Liver (tissue), 9 donors: ENCODE measurements around the gene PLXNB2. TPM values are rescaled to one million over a fixed set of nuclear protein-coding genes. Genes with fewer than 3 reads are reported as not detected.

Experiments used
- DNase-seq: peaks from one replicate; pipeline ENCODE4 v3.0.0-alpha.2; 2017; ENCODE audit warnings: low spot score
- H3K27ac ChIP-seq, 2 donors: one replicate each; pipeline ENCODE4 v1.7.0; 2013; ENCODE audit warnings: inconsistent platforms in 2 of 2, low read length in 2 of 2, control low read depth in 1 of 2, low read depth in 1 of 2, mild to moderate bottlenecking in 1 of 2
- H3K27me3 ChIP-seq, 4 donors: one replicate each; pipeline versions ENCODE4 v1.6.1 to v1.7.0; 2013; ENCODE audit warnings: low read length in 3 of 4, inconsistent platforms in 1 of 4, mild to moderate bottlenecking in 1 of 4, moderate library complexity in 1 of 4; ENCODE audit not compliant: control insufficient read depth in 4 of 4, insufficient read depth in 4 of 4
- H3K36me3 ChIP-seq, 4 donors: one replicate each; pipeline versions ENCODE4 v1.6.1 to v1.7.0; 2013; ENCODE audit warnings: low read length in 3 of 4, mild to moderate bottlenecking in 3 of 4, low read depth in 1 of 4, moderate library complexity in 1 of 4; ENCODE audit not compliant: control insufficient read depth in 4 of 4, insufficient read depth in 3 of 4
- H3K4me1 ChIP-seq, 4 donors: one replicate each; pipeline versions ENCODE4 v1.6.1 to v1.7.0; 2013; ENCODE audit warnings: low read length in 3 of 4, mild to moderate bottlenecking in 3 of 4, moderate library complexity in 1 of 4; ENCODE audit not compliant: control insufficient read depth in 4 of 4, insufficient read depth in 4 of 4
- H3K4me3 ChIP-seq, 3 donors: one replicate each; pipeline versions ENCODE4 v1.6.1 to v1.7.0; 2013; ENCODE audit warnings: low read length in 3 of 3, control low read depth in 1 of 3, low read depth in 1 of 3, mild to moderate bottlenecking in 1 of 3
- H3K9ac ChIP-seq, 2 donors: one replicate each; pipeline ENCODE4 v1.7.0; 2013; ENCODE audit warnings: low read length in 2 of 2, mild to moderate bottlenecking in 2 of 2, moderate library complexity in 2 of 2, control low read depth in 1 of 2, low read depth in 1 of 2
- H3K9me3 ChIP-seq, 4 donors: one replicate each; pipeline versions ENCODE4 v1.6.1 to v1.7.0; 2013; ENCODE audit warnings: low read length in 3 of 4; ENCODE audit not compliant: control insufficient read depth in 4 of 4
- EGR1 ChIP-seq, 2 donors: IDR thresholded peaks; 2 replicates each; pipeline ENCODE4 v1.6.1; 2016 to 2018; ENCODE audit warnings: antibody characterized with exemption in 2 of 2, low read depth in 2 of 2
- FOXA1 ChIP-seq: IDR thresholded peaks from 2 replicates; pipeline ENCODE4 v1.6.1; 2016; ENCODE audit warnings: antibody characterized with exemption
- FOXA2 ChIP-seq: IDR thresholded peaks from 2 replicates; pipeline ENCODE4 v1.6.1; 2016; ENCODE audit warnings: antibody characterized with exemption
- GABPA ChIP-seq, 2 donors: IDR thresholded peaks in 1 of 2; conservative IDR thresholded peaks in 1 of 2; 2 replicates each; pipeline ENCODE4 v1.6.1; 2016; ENCODE audit warnings: antibody characterized with exemption in 2 of 2, mild to moderate bottlenecking in 1 of 2, moderate library complexity in 1 of 2
- HNF4A ChIP-seq, 2 donors: conservative IDR thresholded peaks; 2 replicates each; pipeline ENCODE4 v1.6.1; 2016; ENCODE audit warnings: antibody characterized with exemption in 2 of 2, mild to moderate bottlenecking in 2 of 2
- HNF4G ChIP-seq: IDR thresholded peaks from 2 replicates; pipeline ENCODE4 v1.6.1; 2016; ENCODE audit warnings: antibody characterized with exemption
- JUND ChIP-seq, 2 donors: IDR thresholded peaks; 2 replicates each; pipeline ENCODE4 v1.6.1; 2016; ENCODE audit warnings: antibody characterized with exemption in 2 of 2
- NR2F2 ChIP-seq: IDR thresholded peaks from 2 replicates; pipeline ENCODE4 v1.6.1; 2016; ENCODE audit warnings: antibody characterized with exemption
- RAD21 ChIP-seq, 2 donors: IDR thresholded peaks; 2 replicates each; pipeline ENCODE4 v1.6.1; 2016; ENCODE audit warnings: antibody characterized with exemption in 2 of 2, mild to moderate bottlenecking in 2 of 2
- RXRA ChIP-seq, 2 donors: IDR thresholded peaks; 2 replicates each; pipeline ENCODE4 v1.6.1; 2017 to 2018; ENCODE audit warnings: antibody characterized with exemption in 2 of 2, mild to moderate bottlenecking in 1 of 2
- SP1 ChIP-seq: IDR thresholded peaks from 2 replicates; pipeline ENCODE4 v1.6.1; 2018; ENCODE audit warnings: antibody characterized with exemption, mild to moderate bottlenecking
- TAF1 ChIP-seq: conservative IDR thresholded peaks from 2 replicates; pipeline ENCODE4 v1.6.1; 2016; ENCODE audit warnings: antibody characterized with exemption, mild to moderate bottlenecking
- YY1 ChIP-seq: IDR thresholded peaks from 2 replicates; pipeline ENCODE4 v1.6.1; 2016; ENCODE audit warnings: antibody characterized with exemption, mild to moderate bottlenecking
- WGBS: extraction: QIAGEN DNeasy Blood & Tissue Kit; methylation state at CpG from one replicate; pipeline ENCODE4 v1.1.7; 2013; 5-methylcytosine and 5-hydroxymethylcytosine counted together
- polyA plus RNA-seq, 2 donors: library from polyadenylated mRNA; stranded (reverse) in 1 of 2; unstranded in 1 of 2; fragments of 200-250 nt in 1 of 2; fragments of >200 nt in 1 of 2; fragmentation: Nextera tagmentation in 1 of 2; extraction: Ambion mirVana in 1 of 2; gene quantifications; one replicate each; pipeline versions ENCODE4 v1.2.1 to v1.2.3, GENCODE V29; 2013 to 2015
- total RNA-seq, 2 donors: library from RNA; depleted of rRNA; stranded (reverse); fragments of >200 nt; gene quantifications; one replicate each; pipeline ENCODE4 v1.2.3, GENCODE V29; 2014
- TF ChIP-seq, protein P1 (sequence below): IDR thresholded peaks from 2 replicates; pipeline ENCODE4 v1.6.1; 2016; ENCODE audit warnings: antibody characterized with exemption, mild to moderate bottlenecking
- TF ChIP-seq, protein P2 (sequence below): IDR thresholded peaks from 2 replicates; pipeline ENCODE4 v1.6.1; 2016; ENCODE audit warnings: antibody characterized with exemption
- TF ChIP-seq, protein P3 (sequence below): IDR thresholded peaks from 2 replicates; pipeline ENCODE4 v1.6.1; 2016; ENCODE audit warnings: antibody characterized with exemption
- TF ChIP-seq, protein P4 (sequence below): IDR thresholded peaks from 2 replicates; pipeline ENCODE4 v1.6.1; 2016; ENCODE audit warnings: antibody characterized with exemption
- TF ChIP-seq, protein P5 (sequence below): fragments of 150-350 bp; IDR thresholded peaks from 2 replicates; pipeline ENCODE4 v1.5.1; 2017; ENCODE audit warnings: improper control_type of control experiment, low read depth, low read length; ENCODE audit not compliant: missing input control
- donor health status: healthy.
- donor health status: healthy.
- donor health status: healthy.
- donor health status: healthy.
- donor health status: healthy.

The PLXNB2 gene
- total and polyA plus RNA-seq, 4 donors = 28.8 to 95.7 (median 73.9) TPM

DNA sequence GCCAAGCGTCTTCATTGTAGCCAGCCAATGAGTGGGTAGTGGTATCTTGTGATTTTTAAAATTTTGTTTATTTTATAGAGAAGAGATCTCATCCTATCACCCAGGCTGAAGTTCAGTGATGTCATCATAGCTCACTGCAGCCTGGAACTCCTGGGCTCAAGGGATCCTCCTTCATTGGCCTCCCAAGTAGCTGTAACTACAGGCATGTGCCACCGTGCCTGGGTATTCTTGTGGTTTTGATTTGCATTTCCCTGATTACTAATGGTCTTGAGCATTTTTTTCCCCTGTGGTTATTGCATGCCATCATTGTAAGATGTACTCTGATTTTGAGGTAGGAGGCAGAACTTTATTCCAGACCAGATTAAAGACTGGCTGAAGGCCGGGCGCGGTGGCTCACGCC lies 21.8 kb upstream of the PLXNB2 start:
- H3K9ac ChIP-seq = no peak overlapping the region
- H3K9me3 ChIP-seq = no peaks in the 10 kb centered on the region
- WGBS = 94% methylated on average over 6 of the region's 6 CpGs
- no peak overlapping the region for H3K4me3 ChIP-seq
- TF ChIP-seq YY1 = no peak
- TF ChIP-seq, protein P1, sequence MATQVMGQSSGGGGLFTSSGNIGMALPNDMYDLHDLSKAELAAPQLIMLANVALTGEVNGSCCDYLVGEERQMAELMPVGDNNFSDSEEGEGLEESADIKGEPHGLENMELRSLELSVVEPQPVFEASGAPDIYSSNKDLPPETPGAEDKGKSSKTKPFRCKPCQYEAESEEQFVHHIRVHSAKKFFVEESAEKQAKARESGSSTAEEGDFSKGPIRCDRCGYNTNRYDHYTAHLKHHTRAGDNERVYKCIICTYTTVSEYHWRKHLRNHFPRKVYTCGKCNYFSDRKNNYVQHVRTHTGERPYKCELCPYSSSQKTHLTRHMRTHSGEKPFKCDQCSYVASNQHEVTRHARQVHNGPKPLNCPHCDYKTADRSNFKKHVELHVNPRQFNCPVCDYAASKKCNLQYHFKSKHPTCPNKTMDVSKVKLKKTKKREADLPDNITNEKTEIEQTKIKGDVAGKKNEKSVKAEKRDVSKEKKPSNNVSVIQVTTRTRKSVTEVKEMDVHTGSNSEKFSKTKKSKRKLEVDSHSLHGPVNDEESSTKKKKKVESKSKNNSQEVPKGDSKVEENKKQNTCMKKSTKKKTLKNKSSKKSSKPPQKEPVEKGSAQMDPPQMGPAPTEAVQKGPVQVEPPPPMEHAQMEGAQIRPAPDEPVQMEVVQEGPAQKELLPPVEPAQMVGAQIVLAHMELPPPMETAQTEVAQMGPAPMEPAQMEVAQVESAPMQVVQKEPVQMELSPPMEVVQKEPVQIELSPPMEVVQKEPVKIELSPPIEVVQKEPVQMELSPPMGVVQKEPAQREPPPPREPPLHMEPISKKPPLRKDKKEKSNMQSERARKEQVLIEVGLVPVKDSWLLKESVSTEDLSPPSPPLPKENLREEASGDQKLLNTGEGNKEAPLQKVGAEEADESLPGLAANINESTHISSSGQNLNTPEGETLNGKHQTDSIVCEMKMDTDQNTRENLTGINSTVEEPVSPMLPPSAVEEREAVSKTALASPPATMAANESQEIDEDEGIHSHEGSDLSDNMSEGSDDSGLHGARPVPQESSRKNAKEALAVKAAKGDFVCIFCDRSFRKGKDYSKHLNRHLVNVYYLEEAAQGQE = no peak
- TF ChIP-seq, protein P2, sequence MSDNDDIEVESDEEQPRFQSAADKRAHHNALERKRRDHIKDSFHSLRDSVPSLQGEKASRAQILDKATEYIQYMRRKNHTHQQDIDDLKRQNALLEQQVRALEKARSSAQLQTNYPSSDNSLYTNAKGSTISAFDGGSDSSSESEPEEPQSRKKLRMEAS = no peak
- no peak for TF ChIP-seq SP1
- TF ChIP-seq JUND (IDR thresholded peaks at IDR 0.05) = no peak
- no peak for TF ChIP-seq NR2F2
- TF ChIP-seq RXRA (IDR thresholded peaks at IDR 0.05) = no peak
- no peak for TF ChIP-seq HNF4G
- TF ChIP-seq FOXA1 = no peak
- no peak for DNase-seq
- H3K36me3 ChIP-seq = no peaks in the 10 kb centered on the region
- H3K27me3 ChIP-seq = no peaks in the 10 kb centered on the region
- H3K27ac ChIP-seq = no peak overlapping the region
- H3K4me1 ChIP-seq = peaks cover 0 to 15% (median 10%) of the 10 kb centered on the region in 4 donors

DNA sequence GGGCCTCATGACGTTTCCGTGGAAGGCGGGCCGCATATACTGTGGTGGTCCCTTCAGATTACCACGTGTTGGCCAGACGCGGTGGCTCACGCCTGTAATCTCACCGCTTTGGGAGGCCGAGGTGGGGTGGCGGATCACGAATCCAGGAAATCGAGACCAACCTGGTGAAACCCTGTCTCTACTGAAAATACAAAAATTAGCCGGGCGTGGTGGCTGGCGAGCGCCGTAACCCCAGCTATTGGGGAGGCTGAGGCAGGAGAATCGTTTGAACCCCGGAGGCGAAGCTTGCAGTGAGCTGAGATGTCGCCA lies 20.2 kb upstream of the PLXNB2 start:
- Histone ChIP-seq H3K4me3 (peak overlapping the region; percentile 21 to 85 (median 52)), H3K27me3 (no peaks in the 10 kb centered on the region), H3K9me3 (no peaks in the 10 kb centered on the region), H3K9ac (peak overlapping the region; percentile 52 to 57), H3K27ac (peak overlapping the region; percentile 70 to 83), H3K36me3 (no peaks in the 10 kb centered on the region), H3K4me1 (peaks cover 0 to 15% (median 10%) of the 10 kb centered on the region in 4 donors)
- WGBS = 77% methylated on average over 22 of the region's 22 CpGs
- DNase-seq = no peak
- TF ChIP-seq JUND (IDR thresholded peaks at IDR 0.05) = no peak
- TF ChIP-seq, protein P1 = no peak
- no peak for TF ChIP-seq SP1
- TF ChIP-seq RAD21 (IDR thresholded peaks at IDR 0.05) = no peak
- TF ChIP-seq, protein P3, sequence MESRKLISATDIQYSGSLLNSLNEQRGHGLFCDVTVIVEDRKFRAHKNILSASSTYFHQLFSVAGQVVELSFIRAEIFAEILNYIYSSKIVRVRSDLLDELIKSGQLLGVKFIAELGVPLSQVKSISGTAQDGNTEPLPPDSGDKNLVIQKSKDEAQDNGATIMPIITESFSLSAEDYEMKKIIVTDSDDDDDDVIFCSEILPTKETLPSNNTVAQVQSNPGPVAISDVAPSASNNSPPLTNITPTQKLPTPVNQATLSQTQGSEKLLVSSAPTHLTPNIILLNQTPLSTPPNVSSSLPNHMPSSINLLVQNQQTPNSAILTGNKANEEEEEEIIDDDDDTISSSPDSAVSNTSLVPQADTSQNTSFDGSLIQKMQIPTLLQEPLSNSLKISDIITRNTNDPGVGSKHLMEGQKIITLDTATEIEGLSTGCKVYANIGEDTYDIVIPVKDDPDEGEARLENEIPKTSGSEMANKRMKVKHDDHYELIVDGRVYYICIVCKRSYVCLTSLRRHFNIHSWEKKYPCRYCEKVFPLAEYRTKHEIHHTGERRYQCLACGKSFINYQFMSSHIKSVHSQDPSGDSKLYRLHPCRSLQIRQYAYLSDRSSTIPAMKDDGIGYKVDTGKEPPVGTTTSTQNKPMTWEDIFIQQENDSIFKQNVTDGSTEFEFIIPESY = no peak
- TF ChIP-seq YY1 = no peak
- no peak for TF ChIP-seq FOXA2
- no peak for TF ChIP-seq GABPA (IDR thresholded peaks at IDR 0.05 in 1 of 2, conservative IDR thresholded peaks at IDR 0.05 in 1 of 2)
- no peak for TF ChIP-seq FOXA1
- TF ChIP-seq TAF1 = no peak
- TF ChIP-seq, protein P4, sequence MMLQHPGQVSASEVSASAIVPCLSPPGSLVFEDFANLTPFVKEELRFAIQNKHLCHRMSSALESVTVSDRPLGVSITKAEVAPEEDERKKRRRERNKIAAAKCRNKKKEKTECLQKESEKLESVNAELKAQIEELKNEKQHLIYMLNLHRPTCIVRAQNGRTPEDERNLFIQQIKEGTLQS = no peak
- TF ChIP-seq, protein P5, sequence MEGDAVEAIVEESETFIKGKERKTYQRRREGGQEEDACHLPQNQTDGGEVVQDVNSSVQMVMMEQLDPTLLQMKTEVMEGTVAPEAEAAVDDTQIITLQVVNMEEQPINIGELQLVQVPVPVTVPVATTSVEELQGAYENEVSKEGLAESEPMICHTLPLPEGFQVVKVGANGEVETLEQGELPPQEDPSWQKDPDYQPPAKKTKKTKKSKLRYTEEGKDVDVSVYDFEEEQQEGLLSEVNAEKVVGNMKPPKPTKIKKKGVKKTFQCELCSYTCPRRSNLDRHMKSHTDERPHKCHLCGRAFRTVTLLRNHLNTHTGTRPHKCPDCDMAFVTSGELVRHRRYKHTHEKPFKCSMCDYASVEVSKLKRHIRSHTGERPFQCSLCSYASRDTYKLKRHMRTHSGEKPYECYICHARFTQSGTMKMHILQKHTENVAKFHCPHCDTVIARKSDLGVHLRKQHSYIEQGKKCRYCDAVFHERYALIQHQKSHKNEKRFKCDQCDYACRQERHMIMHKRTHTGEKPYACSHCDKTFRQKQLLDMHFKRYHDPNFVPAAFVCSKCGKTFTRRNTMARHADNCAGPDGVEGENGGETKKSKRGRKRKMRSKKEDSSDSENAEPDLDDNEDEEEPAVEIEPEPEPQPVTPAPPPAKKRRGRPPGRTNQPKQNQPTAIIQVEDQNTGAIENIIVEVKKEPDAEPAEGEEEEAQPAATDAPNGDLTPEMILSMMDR = no peak
- TF ChIP-seq HNF4G = no peak
- TF ChIP-seq RXRA (IDR thresholded peaks at IDR 0.05) = no peak
- TF ChIP-seq EGR1 (IDR thresholded peaks at IDR 0.05; ENCODE audit: low read depth in 2 of 2) = no peak
- TF ChIP-seq NR2F2 = no peak
- TF ChIP-seq HNF4A (conservative IDR thresholded peaks at IDR 0.05) = no peak
- TF ChIP-seq, protein P2 = no peak
